T-helper 1 cell treated with Interleukin-12 subunit alpha and Interleukin-12 subunit beta and Interleukin-4 antibody, amounts not matched to agents 30 μg/mL and 1 μg/mL, for 36 hours (primary cell): ENCODE measurements around the gene DLGAP1.

Source experiments
- H3K27ac Mint-ChIP-seq: one replicate; pipeline ENCODE4 v1.8.0; 2021; ENCODE audit warnings: mild to moderate bottlenecking, mixed read lengths
- H3K27me3 Mint-ChIP-seq: one replicate; pipeline ENCODE4 v1.8.0; 2021; ENCODE audit warnings: low read depth, mixed read lengths
- H3K36me3 Mint-ChIP-seq: one replicate; pipeline ENCODE4 v1.8.0; 2021; ENCODE audit warnings: low read depth, mixed read lengths
- H3K4me1 Mint-ChIP-seq: one replicate; pipeline ENCODE4 v1.8.0; 2021; ENCODE audit warnings: low read depth, mixed read lengths
- H3K4me3 Mint-ChIP-seq: one replicate; pipeline ENCODE4 v1.8.0; 2021; ENCODE audit warnings: mild to moderate bottlenecking, moderate library complexity, mixed read lengths
- H3K9me3 Mint-ChIP-seq: one replicate; pipeline ENCODE4 v1.8.0; 2021; ENCODE audit warnings: mixed read lengths

DLGAP1 gene

DNA sequence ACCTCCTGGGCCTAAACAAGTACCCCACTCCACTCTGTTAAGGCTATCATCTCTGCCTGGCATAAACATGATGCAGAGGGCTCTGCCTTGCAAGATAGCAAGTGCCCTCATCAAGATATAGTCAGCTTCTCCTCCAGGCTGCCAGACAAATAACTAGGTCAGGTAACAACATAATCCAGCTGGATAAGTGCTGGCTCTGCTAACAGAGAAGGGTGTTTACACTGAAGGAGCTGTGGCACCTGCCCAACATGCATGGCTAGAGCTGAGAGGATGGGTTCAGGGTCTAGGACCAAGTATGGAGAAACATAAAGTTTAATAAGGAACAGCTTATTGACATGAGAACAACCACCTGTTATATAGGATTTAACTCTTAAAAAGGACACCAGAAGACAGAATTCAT, 42.8 kb downstream of the DLGAP1 start:
- no peaks in the 10 kb centered on the region for H3K4me1 Mint-ChIP-seq
- H3K9me3 Mint-ChIP-seq = no peaks in the 10 kb centered on the region
- H3K27ac Mint-ChIP-seq = no peak overlapping the region
- no peaks in the 10 kb centered on the region for H3K27me3 Mint-ChIP-seq
- no peak overlapping the region for H3K4me3 Mint-ChIP-seq
- no peaks in the 10 kb centered on the region for H3K36me3 Mint-ChIP-seq

DNA sequence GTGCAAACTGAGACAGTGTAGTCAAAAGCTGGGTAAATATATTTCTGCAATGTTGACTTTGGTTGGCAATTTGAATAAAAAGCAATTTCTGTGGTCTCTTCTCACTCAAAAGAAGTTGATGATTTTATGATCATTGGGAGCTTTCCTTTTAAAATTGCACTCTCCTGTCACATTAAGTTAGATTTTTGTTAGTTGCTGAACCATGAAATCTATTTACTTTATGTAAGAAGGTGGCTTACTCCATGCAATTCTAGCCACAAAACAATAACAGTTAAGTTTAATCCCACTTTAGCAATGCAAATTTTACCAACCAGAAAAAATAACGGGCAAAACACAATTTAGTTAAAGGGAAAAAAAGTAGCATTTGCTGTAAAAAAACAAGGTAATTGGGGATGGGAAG, 48.3 kb downstream of the DLGAP1 start:
- Mint-ChIP-seq H3K36me3 (no peaks in the 10 kb centered on the region), H3K27me3 (no peaks in the 10 kb centered on the region), H3K4me3 (no peak overlapping the region), H3K27ac (no peak overlapping the region), H3K9me3 (peaks cover 2% of the 10 kb centered on the region), H3K4me1 (no peaks in the 10 kb centered on the region)

DNA sequence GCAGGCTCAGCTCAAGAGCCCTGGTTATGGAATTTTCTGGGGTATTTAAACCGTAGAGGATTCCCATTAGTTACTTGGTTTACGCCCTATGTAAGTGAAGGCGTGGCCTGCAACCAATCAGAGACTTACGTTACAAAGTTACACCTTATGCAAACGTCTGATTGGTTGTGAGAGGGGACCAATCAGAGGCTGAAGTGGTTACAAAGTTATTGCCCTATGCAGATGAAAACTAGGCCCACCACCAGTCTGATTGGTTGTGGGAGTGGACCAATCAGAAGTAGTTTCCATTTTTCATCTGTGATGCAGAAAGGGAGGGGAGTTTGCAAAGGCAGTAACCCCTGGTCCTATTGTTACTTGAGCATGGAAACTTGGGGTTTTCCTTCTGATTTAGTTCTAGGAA, 49.1 kb downstream of the DLGAP1 start:
- Mint-ChIP-seq H3K4me1 (no peaks in the 10 kb centered on the region), H3K4me3 (no peak overlapping the region), H3K27ac (no peak overlapping the region), H3K36me3 (no peaks in the 10 kb centered on the region), H3K27me3 (no peaks in the 10 kb centered on the region), H3K9me3 (peaks cover 2% of the 10 kb centered on the region)

DNA sequence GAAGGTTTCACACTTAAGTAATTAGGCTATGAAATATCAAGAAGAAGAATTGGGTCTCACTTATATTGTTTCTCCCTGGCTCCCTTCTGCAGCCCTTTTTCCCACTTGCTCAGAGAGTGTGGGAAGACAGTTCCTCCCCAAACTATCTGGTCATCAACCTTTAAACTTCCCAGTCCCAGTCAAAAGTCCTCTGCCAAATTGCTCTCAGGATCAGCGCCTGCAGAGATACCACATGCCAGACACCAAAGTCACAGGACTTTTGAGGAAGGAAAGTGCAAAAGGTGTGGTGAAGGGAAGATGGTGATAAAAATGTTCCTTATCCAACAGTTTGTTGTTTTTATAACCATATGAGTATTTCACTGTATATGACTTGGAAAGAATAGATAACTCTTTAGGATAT, 51.3 kb downstream of the DLGAP1 start:
- Mint-ChIP-seq H3K27me3 (no peaks in the 10 kb centered on the region), H3K9me3 (peaks cover 2% of the 10 kb centered on the region), H3K36me3 (no peaks in the 10 kb centered on the region), H3K27ac (no peak overlapping the region), H3K4me1 (no peaks in the 10 kb centered on the region), H3K4me3 (no peak overlapping the region)

DNA sequence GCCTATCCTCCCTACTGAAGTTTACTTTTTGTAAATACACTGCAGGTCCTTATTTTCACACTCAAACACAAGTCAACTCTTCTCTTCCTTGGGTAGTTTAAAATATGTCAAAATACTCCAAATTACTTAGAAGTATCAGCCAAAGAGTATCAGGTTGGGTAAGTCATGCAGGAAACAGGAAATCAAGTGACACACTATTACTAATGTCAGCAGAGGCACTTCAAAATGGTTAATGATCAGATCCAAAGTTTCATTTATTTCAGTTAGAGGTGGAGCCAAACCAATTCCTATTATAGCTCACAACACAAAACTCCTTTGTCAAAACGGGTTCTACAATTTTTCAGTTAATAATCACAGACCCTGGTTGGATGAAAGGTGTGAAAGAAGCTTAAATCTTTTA, 54.2 kb downstream of the DLGAP1 start:
- no peaks in the 10 kb centered on the region for H3K4me1 Mint-ChIP-seq
- H3K4me3 Mint-ChIP-seq = no peak overlapping the region
- no peaks in the 10 kb centered on the region for H3K36me3 Mint-ChIP-seq
- no peak overlapping the region for H3K27ac Mint-ChIP-seq
- H3K27me3 Mint-ChIP-seq = no peaks in the 10 kb centered on the region
- H3K9me3 Mint-ChIP-seq = peaks cover 2% of the 10 kb centered on the region

DNA sequence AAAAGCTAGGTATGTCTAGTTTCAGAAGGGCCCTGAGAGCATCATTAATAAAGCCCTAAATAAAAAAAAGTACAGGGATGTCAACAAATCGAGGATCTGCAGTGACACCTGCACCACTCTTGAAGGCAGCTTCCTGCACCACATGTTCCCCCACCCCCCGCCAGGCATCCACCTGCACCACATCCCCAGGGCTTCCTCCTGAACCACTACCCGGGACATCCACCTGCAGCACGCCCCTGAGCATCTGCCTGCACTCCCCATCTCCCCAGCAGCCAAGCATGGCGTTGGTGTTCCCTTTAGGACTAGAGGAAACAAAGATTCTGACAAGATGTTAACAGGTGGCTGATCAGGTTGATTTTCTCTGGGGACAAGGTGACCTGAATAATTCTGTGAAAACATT, 55.2 kb downstream of the DLGAP1 start:
- Mint-ChIP-seq H3K36me3 (no peaks in the 10 kb centered on the region), H3K4me1 (no peaks in the 10 kb centered on the region), H3K9me3 (no peaks in the 10 kb centered on the region), H3K27me3 (no peaks in the 10 kb centered on the region), H3K27ac (no peak overlapping the region), H3K4me3 (no peak overlapping the region)

DNA sequence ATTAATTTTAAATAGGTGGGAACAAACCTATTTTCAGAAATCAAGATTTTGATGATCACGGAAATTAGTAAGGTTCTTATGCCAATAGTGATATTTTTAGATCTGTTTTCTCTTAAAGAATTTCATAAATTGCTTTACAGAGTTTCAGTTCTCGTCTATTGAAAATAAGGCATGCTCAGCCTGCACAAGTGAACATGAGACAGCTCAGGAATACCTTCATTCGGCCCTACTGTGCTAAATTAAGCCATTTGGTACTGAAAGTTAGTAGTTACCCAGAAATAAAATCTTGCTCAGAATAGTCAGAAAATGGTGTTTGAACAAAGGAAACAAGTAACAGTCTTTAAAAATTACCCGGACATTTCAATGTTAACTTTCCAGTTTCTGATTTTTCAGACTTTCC, 60.4 kb downstream of the DLGAP1 start:
- Mint-ChIP-seq H3K27ac (no peak overlapping the region), H3K4me3 (no peak overlapping the region), H3K36me3 (no peaks in the 10 kb centered on the region), H3K27me3 (no peaks in the 10 kb centered on the region), H3K9me3 (peaks cover 14% of the 10 kb centered on the region), H3K4me1 (no peaks in the 10 kb centered on the region)

DNA sequence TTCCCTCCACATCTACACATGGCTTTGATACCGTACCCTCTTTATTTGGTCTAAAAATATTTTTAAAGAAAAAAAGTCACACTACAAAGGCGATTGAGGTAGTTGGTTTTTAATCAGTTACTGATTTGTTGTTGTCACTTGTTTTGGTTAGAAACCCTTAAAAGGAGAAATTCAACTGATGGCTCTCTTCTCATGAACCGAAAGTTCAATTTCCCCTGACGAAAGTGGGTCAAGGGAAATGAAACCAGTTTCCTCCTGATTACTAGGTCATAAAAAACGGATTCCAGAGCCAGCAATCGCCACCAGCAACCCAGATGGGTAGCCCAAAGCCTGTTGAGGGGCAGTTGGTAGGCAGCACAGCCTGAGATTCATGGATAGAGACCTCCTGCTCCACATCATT, 63.2 kb downstream of the DLGAP1 start:
- Mint-ChIP-seq H3K36me3 (no peaks in the 10 kb centered on the region), H3K9me3 (peaks cover 20% of the 10 kb centered on the region), H3K4me1 (no peaks in the 10 kb centered on the region), H3K27ac (no peak overlapping the region), H3K27me3 (no peaks in the 10 kb centered on the region), H3K4me3 (no peak overlapping the region)

DNA sequence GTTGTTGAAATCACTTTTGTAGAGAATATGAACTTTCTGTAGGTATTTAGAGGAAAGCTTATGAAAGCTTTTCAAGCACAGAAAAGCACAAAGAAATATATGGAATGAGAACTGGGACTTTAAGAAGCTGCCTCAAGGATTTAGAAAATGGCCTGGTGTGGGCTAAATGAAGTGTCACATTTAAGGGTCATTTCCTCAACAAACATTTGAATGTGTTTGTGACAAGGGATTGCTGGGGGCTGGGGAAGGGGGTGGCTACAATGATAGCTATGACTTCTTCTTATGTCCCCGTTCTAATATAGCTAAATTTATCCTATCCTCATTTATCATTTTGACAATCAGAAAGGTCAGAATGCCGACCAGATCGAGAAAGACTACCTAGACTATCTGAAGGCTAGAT, 69.2 kb downstream of the DLGAP1 start:
- Mint-ChIP-seq H3K4me1 (no peaks in the 10 kb centered on the region), H3K27ac (no peak overlapping the region), H3K4me3 (no peak overlapping the region), H3K36me3 (no peaks in the 10 kb centered on the region), H3K9me3 (peaks cover 6% of the 10 kb centered on the region), H3K27me3 (no peaks in the 10 kb centered on the region)

DNA sequence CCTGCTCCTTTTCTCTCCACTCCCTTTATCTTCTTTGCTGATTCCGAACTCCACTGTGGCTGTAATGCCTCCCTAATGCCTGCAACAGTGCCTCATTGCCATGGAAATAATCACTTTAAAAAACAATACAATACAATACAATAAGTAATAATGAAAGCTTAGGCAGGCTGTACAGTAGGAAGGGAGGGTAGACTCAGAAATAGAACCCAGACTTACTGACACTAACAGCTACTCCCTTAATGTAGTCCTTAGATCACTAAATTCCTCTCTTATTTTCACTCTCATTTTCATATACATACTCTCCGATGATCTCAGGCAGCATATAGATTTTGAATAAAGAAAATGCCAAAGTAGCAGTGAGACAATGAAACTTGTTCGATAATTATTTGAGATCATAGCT, 70.2 kb downstream of the DLGAP1 start:
- no peaks in the 10 kb centered on the region for H3K4me1 Mint-ChIP-seq
- no peaks in the 10 kb centered on the region for H3K27me3 Mint-ChIP-seq
- no peaks in the 10 kb centered on the region for H3K36me3 Mint-ChIP-seq
- peaks cover 5% of the 10 kb centered on the region for H3K9me3 Mint-ChIP-seq
- no peak overlapping the region for H3K27ac Mint-ChIP-seq
- no peak overlapping the region for H3K4me3 Mint-ChIP-seq

DNA sequence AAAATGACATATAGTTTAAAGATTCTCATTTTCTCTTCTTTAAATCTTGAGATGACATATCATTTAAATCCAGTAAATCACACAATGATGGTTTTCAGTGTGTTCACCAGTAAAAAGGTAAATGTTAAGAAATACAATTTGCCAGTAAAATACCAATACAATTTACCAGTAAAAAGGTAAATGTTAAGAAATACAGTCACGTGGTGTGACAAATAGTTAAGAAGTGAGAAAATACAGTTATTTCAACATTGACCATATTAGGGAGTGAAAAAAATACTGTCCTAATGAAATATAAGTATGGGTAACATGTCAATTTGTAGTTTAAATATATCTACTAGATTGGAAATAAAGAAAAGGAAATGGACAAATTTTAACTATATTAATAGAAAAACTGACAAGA, 80.5 kb downstream of the DLGAP1 start:
- no peaks in the 10 kb centered on the region for H3K9me3 Mint-ChIP-seq
- H3K4me3 Mint-ChIP-seq = no peak overlapping the region
- no peak overlapping the region for H3K27ac Mint-ChIP-seq
- no peaks in the 10 kb centered on the region for H3K27me3 Mint-ChIP-seq
- no peaks in the 10 kb centered on the region for H3K4me1 Mint-ChIP-seq
- H3K36me3 Mint-ChIP-seq = no peaks in the 10 kb centered on the region

DNA sequence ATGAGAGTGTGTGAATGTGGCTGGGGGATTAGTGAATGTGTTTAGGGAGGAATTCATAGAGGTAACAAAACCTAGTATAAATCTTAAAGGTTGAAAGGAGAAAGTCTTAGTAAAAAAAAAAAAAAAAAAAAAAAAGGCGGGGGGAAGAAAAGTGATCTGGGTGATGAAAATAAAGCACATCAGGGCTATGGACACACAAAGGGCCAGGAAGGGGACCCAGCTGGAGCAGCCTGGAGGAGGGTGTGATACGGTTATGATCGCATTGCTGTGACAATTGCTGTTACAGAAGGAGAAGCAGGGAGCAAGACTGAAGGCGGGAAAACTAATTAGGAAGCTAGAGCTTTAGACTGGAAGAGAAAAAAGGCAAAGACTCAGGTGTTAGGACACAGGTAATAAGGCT, 85.4 kb downstream of the DLGAP1 start:
- H3K27me3 Mint-ChIP-seq = no peaks in the 10 kb centered on the region
- no peaks in the 10 kb centered on the region for H3K4me1 Mint-ChIP-seq
- H3K4me3 Mint-ChIP-seq = no peak overlapping the region
- no peak overlapping the region for H3K27ac Mint-ChIP-seq
- H3K36me3 Mint-ChIP-seq = no peaks in the 10 kb centered on the region
- H3K9me3 Mint-ChIP-seq = peaks cover 9% of the 10 kb centered on the region

DNA sequence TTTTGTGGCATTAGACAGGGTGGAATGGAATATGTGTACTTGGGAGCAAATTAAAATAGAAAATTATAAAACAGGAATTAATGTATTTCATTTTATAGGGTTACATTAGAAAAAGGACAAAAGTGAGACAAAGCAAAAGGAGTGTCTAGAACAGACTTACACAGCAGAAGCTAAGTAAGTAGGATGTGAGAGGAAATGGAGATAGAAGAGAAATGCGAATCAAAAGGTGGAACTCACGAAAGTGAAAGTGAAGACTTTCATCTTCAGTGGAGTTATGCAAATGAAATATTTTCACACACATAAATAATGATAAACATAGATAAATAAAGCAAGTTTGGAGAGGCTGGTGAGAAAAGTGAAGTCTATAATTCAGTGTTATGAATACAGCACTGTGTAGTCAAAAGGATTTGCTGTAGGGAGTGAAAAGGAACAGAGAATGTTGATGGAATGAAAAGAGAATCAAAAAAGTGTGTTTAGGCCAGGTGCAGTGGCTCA, 94.8 kb downstream of the DLGAP1 start:
- no peaks in the 10 kb centered on the region for H3K27me3 Mint-ChIP-seq
- no peaks in the 10 kb centered on the region for H3K4me1 Mint-ChIP-seq
- peaks cover 31% of the 10 kb centered on the region for H3K9me3 Mint-ChIP-seq
- no peaks in the 10 kb centered on the region for H3K36me3 Mint-ChIP-seq
- H3K27ac Mint-ChIP-seq = no peak overlapping the region
- H3K4me3 Mint-ChIP-seq = no peak overlapping the region

DNA sequence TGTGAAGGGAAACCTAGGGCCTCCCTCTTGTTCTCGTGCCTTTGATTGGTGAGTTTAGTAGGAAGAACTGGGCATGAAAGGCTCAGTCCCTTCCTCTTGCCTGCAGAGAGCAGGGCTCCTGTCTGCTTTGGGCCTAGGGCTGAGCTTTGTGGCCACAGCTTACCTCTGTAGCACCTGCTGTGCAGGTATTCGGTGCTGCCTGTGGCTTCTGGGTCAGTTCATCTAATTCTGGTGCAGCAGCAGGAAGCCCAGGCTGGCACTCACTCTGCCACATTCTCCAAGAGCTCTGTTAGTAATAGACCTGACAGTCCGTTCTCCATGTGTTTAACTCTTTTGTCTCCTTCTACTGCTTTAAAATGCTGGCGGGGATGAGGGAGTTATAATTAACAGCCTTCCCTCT, 96.5 kb downstream of the DLGAP1 start:
- H3K27ac Mint-ChIP-seq = no peak overlapping the region
- H3K27me3 Mint-ChIP-seq = no peaks in the 10 kb centered on the region

DNA sequence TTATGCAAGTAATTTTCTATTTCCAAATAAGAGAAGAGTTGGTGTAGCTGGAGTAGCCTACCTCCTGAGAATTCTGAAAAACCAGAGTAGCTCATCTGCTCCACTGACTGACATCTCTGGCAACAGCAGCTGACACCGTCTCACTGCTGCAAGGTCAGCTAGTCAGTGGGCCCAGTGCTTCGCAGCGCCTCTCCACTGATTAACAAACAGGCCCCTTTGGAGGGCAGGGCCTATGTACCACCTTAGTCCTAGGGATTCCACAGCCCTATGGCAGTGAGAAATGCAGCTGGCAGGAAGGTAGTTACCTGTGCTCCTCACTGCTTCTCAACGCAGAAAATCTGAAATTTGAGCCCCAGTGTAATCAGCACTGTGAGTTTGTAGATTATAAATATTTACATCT, 97.5 kb downstream of the DLGAP1 start:
- Mint-ChIP-seq H3K27me3 (no peaks in the 10 kb centered on the region), H3K36me3 (no peaks in the 10 kb centered on the region), H3K4me1 (no peaks in the 10 kb centered on the region), H3K4me3 (no peak overlapping the region), H3K9me3 (peaks cover 18% of the 10 kb centered on the region), H3K27ac (no peak overlapping the region)

More for the DNA sequence above, 96.5 kb downstream of the DLGAP1 start:
- Mint-ChIP-seq H3K4me1 (no peaks in the 10 kb centered on the region), H3K4me3 (no peak overlapping the region), H3K36me3 (no peaks in the 10 kb centered on the region), H3K9me3 (peaks cover 21% of the 10 kb centered on the region)

DNA sequence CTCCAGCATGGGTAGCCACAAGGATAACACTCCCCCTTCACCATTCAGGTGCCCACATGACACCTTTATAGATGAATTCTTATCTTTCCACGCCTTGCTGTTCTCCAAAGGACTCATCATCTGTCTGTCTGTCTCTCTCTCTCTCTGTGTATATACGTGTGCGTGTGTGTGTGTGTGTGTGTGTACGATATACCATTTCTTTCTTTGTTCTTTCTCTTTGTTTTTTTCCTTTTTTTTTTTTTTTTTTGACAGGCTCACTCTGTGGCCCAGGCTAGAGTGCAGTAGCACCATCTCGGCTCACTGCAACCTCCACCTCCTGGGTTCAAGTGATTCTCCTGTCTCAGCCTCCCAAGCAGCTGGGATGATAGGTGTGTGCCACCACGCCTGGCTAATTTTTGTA, 98.2 kb downstream of the DLGAP1 start:
- H3K27ac Mint-ChIP-seq = no peak overlapping the region
- H3K36me3 Mint-ChIP-seq = no peaks in the 10 kb centered on the region
- peaks cover 12% of the 10 kb centered on the region for H3K9me3 Mint-ChIP-seq
- H3K4me3 Mint-ChIP-seq = no peak overlapping the region
- no peaks in the 10 kb centered on the region for H3K4me1 Mint-ChIP-seq
- H3K27me3 Mint-ChIP-seq = no peaks in the 10 kb centered on the region
